GM12875 (cell line): ENCODE data around the gene KLHDC7B.
A peak's percentile ranks its signal among the peaks of the same experiment; 100 is the strongest.

Experiments
- H3K4me3 ChIP-seq: one replicate; pipeline ENCODE4 v1.5.1; 2011; ENCODE audit warnings: low read depth, low read length, control low read depth
- TF ChIP-seq, protein P1 (sequence below): IDR thresholded peaks from 2 replicates; pipeline ENCODE4 v1.5.1; 2011; ENCODE audit warnings: low read depth, mild to moderate bottlenecking, control low read depth, inconsistent platforms, low read length, moderate library complexity, borderline replicate concordance; ENCODE audit not compliant: insufficient read depth

The KLHDC7B gene

DNA sequence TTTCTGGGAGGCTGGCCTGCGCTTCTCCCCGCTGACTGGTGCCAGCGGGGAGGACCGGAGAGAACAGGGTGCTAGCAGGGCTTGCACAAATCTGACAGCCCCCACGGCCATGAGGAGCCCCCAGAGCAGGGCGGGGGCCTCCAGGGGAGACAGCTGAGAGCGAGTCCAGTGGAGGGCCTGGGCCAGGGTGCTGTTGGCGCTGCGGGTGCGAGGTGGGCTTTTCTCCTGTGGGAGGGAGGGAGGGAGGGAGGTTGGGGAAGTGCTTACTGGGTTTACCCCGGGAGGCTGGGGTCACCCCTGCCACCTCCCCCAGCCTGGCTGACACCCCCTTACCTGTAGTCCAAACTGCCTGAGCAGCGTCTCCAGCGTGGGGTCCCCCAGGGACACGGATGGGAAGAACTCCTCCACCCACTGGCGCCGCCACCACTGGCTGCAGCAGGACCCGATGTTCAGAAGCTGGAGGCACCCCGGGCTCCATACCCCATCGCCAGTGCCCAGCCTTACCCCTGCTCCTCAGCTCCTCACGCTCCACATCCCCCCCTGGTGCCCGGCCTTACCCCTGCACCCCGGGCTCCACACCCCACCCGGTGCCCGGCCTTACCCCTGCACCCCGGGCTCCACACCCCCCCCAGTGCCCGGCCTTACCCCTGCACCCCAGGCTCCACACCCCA, 42.1 kb upstream of the KLHDC7B start:
- no peak overlapping the region for H3K4me3 ChIP-seq
- TF ChIP-seq, protein P1, sequence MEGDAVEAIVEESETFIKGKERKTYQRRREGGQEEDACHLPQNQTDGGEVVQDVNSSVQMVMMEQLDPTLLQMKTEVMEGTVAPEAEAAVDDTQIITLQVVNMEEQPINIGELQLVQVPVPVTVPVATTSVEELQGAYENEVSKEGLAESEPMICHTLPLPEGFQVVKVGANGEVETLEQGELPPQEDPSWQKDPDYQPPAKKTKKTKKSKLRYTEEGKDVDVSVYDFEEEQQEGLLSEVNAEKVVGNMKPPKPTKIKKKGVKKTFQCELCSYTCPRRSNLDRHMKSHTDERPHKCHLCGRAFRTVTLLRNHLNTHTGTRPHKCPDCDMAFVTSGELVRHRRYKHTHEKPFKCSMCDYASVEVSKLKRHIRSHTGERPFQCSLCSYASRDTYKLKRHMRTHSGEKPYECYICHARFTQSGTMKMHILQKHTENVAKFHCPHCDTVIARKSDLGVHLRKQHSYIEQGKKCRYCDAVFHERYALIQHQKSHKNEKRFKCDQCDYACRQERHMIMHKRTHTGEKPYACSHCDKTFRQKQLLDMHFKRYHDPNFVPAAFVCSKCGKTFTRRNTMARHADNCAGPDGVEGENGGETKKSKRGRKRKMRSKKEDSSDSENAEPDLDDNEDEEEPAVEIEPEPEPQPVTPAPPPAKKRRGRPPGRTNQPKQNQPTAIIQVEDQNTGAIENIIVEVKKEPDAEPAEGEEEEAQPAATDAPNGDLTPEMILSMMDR, result peak; percentile 22; the same call in 1 of the 2 replicates

DNA sequence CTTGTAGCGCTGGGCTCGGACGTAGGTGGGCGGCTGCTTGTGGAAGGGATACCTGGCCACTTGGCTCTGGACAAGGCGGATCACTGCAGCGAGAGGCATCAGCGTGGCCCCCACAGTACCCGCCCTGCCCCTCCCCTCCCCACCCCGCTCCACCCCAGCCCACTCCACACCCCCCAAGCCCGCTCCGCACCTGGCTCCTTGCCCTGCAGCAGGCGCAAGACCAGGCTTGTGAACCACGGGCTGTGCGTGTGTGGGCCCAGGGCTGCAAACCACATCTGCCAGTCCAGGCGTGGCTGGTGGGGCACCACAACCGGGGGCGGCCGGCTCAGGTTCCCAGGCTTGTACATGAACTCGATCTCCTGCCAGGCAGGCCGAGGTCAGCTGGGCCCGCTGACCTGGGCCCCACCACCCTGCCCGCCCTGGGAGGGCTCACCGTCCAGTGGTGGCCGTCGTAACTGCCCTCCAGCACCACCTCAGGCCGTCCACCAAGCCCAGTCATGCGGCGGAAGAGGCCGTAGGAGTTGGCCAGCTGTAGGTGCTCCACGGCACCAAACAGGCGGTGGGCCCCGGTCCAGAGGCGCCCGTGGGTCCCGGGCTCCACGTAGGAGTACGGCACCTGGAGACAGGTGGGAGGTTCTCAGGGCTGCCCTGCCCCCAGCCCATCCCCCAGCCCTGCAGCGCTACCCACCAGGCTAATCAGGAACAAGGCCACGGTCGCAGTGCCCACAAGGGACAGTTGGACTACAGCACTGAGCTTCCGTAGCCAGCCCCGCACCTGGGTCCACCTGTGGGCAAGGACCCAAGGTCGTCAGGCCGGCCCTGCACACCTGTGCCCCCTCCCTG, 41.1 kb upstream of the KLHDC7B start:
- TF ChIP-seq, protein P1, result no peak
- H3K4me3 ChIP-seq, result no peak overlapping the region

DNA sequence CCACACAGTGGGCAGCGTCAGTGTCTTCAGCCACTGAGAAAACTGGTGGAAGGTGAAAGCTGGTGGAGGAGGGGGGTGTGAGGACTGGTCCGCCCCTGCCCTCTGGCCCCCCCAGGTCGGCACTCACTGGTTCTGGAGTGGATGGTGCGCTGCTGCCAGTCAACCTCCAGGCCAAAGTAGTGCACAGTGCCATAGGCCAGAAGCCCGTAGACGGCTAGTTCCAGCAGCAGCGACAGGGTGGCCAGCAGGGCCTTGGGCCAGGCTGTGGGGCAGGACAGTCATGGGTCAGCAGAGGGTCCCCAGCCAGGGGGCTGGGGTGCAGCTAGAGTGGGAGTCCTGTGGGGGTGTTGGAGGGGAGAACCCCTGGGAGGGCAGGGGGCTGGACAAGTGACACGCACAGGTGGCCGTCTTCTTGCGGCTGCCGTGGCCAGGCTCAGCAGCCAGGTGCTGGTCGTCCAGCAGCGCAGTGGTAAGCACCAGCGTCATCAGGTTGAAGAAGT, 40.4 kb upstream of the KLHDC7B start:
- TF ChIP-seq, protein P1, result no peak
- no peak overlapping the region for H3K4me3 ChIP-seq

DNA sequence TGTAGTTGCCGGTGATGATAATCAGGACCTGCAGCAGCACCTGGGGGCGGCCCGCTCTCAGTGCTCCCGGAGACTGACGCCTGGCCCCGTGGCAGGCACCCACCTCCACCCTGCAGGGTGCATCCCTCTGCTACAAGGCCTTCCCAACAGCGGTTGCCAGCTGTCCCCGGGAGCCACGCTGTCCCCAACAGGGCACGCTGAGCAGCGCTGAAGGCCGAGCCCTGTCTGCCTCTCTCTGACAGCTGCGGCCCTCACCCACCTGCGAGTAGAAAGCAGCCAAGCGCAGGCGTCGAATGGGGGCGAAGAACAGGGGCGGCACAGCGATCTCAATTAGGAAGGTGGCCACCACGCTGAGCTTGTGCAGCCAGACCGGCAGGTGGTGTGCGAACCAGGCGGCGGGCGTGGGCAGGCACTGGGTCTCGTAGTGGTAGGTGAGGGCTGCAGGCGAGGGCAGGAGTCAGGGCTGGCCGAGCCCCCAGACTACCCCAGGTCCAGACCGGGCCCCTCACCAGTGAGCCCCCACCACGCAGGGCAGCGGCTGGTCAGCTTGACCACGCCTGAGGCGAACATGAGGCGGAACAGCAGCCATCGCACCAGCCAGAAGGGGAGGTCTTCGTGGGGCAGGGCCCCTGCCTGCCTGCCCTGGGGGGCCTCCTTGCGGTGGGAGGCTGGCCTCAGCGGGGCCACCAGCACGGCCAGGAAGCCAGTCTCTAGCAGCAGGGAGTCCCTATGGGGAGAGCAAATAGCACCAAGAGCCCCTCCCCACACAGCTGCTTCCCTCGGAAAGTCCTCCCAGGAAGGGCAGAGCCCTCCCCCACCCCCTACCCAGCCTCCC, 39.7 kb upstream of the KLHDC7B start:
- H3K4me3 ChIP-seq, result peak overlapping the region; percentile 96
- TF ChIP-seq, protein P1, result no peak

DNA sequence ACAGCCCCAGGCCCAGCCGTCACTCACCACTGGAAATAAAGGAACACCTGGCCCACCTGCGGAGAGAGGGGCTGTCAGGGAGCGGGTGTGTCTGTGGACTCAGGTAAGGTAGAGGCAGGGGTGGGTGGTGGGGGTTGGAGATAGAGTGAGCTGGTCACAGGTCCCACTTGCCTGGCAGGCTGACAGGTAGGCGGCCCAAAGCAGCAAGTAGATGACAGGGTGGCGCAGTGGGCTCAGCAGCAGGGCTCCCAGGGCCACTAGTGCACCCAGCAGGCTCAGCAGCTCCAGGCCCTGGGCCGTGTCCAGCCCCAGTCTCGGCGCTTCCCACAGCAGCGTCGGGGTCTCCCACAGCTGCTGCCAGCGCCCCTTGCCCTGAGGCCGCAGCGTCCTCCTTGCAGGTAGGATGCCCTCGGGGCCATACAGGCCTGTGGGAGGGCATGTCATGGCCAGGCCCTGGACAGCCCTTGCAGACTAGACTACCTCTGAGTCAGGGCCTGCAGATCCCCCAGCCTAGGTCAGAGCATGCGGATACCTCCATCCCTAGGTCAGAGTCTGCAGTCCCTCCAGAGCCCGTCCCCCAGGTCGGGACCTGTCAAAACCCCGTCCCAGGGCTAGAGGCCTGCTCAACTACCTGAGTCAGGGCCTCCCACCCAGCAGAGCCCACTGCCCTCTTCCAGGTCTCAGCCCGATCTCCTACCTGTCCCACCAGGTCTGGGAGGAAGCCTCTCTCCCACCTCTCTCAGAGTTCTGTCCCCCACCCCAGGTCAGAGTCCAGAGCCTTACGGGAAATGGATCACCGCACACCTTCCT, 38.9 kb upstream of the KLHDC7B start:
- peak overlapping the region; percentile 96 for H3K4me3 ChIP-seq
- TF ChIP-seq, protein P1, result no peak

DNA sequence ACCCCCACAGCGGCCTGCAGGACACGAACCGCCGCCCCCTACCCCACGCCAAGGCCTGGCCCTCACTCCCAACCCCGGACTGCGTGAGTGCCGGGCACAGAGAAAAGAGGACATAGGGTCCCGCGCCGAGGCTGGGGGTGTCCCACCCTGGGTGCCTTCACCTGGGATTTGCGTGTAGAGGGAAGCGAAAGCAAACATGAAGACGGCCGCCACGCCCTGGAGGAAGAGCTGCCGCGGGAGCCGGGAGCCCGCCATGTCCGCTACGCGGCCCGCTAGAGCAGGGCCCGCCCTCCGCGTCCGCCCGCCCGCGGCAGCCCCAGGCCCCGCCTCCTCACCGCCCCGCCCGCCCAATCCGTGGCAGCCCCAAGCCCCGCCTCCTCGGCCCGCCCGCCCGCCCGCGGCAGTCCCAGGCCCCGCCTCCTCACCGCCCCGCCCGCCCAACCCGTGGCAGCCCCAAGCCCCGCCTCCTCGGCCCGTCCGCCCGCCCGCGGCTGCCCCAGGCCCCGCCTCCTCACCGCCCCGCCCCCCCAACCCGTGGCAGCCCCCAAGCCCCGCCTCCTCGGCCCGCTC, 38.2 kb upstream of the KLHDC7B start, which contains the start of gene LMF2:
LMF2 (minus strand) TSS at position 282 of the 570 bp plus-strand sequence; CDS start at position 255, 27 bp downstream.
- peak within 1 kb of the TSS; percentile 96 for H3K4me3 ChIP-seq
- TF ChIP-seq, protein P1, result no peak
